ENCODE data around the gene LPCAT3.

- no peak for TF ChIP-seq CTCF (IDR thresholded peaks at IDR 0.05 in 2 of 3, conservative IDR thresholded peaks at IDR 0.05 in 1 of 3; ENCODE audit: borderline replicate concordance in 1 of 3, insufficient read depth in 1 of 3, low read depth in 2 of 3, low read length in 2 of 3)
- no peak for TF ChIP-seq ATF3 (IDR thresholded peaks at IDR 0.05)
- TF ChIP-seq EGR1 (IDR thresholded peaks at IDR 0.05; ENCODE audit: low read depth) = no peak
- TF ChIP-seq RAD21 (IDR thresholded peaks at IDR 0.05; ENCODE audit: low read depth) = no peak
- no peak for TF ChIP-seq POLR2AphosphoS5 (IDR thresholded peaks at IDR 0.05; ENCODE audit: low read depth, low read length)
- TF ChIP-seq YY1 (IDR thresholded peaks at IDR 0.05; ENCODE audit: extremely low read depth, insufficient replicate concordance, low read depth, low read length) = no peak
- no peak for TF ChIP-seq SRF (IDR thresholded peaks at IDR 0.05; ENCODE audit: low read depth)
- no peak for TF ChIP-seq TCF7L2 (IDR thresholded peaks at IDR 0.05; ENCODE audit: borderline replicate concordance, extremely low read depth, insufficient read depth, insufficient read length)
- TF ChIP-seq POLR2A (IDR thresholded peaks at IDR 0.05; ENCODE audit: borderline replicate concordance, extremely low read depth, insufficient read depth, insufficient read length) = no peak
- no peak for TF ChIP-seq EZH2 (IDR thresholded peaks at IDR 0.05)
- no peak for TF ChIP-seq ZNF274 (IDR thresholded peaks at IDR 0.05; ENCODE audit: low read depth, low read length)
These were observed 53.7 kb downstream of the LPCAT3 start for GRCh38 chr12:6964605-6965025.

Data from HCT116 (cell line).